OCI-LY1 (cell line): ENCODE data around the gene HNRNPA1.

Source experiments
- CTCF ChIP-seq: fragments of 200-600 bp; sonication (generic), shearing (Covaris generic); IDR thresholded peaks from 2 replicates; pipeline ENCODE4 v1.5.1; 2017; ENCODE audit warnings: mild to moderate bottlenecking, antibody characterized with exemption, low read length, moderate library complexity, mixed read lengths
- EZH2 ChIP-seq: fragments of 200-600 bp; sonication (generic), shearing (Covaris generic); IDR thresholded peaks from 2 replicates; pipeline ENCODE4 v1.8.0; 2017; ENCODE audit warnings: borderline replicate concordance, mixed run types, mild to moderate bottlenecking, antibody characterized with exemption, low read length, moderate library complexity, mixed read lengths

GRCh38 chr12:54249489-54249888, 31.0 kb upstream of the HNRNPA1 start:
- TF ChIP-seq CTCF (no peak), EZH2 (no peak)
